Measurements from ENCODE around the gene PLCB1. TPM values are rescaled to one million over a fixed set of nuclear protein-coding genes. Genes with fewer than 3 reads are reported as not detected.

The PLCB1 gene
- total and polyA plus RNA-seq, 4 donors = 1.6 to 43.8 (median 6.1) TPM

- H3K4me1 ChIP-seq (ENCODE audit: control insufficient read depth in 5 of 5, insufficient read depth in 5 of 5, low read length in 5 of 5) = peaks cover 0 to 8% (median 2%) of the 10 kb centered on the region in 5 donors
- no peak overlapping the region for H3K9ac ChIP-seq (ENCODE audit: insufficient read depth in 1 of 2, low read length in 2 of 2)
- TF ChIP-seq, protein P1, sequence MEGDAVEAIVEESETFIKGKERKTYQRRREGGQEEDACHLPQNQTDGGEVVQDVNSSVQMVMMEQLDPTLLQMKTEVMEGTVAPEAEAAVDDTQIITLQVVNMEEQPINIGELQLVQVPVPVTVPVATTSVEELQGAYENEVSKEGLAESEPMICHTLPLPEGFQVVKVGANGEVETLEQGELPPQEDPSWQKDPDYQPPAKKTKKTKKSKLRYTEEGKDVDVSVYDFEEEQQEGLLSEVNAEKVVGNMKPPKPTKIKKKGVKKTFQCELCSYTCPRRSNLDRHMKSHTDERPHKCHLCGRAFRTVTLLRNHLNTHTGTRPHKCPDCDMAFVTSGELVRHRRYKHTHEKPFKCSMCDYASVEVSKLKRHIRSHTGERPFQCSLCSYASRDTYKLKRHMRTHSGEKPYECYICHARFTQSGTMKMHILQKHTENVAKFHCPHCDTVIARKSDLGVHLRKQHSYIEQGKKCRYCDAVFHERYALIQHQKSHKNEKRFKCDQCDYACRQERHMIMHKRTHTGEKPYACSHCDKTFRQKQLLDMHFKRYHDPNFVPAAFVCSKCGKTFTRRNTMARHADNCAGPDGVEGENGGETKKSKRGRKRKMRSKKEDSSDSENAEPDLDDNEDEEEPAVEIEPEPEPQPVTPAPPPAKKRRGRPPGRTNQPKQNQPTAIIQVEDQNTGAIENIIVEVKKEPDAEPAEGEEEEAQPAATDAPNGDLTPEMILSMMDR (IDR thresholded peaks at IDR 0.05; ENCODE audit: control extremely low read depth, extremely low read depth) = no peak
- no peaks in the 10 kb centered on the region for H3K9me3 ChIP-seq (ENCODE audit: control insufficient read depth in 4 of 4, insufficient read depth in 3 of 4, low read length in 3 of 4)
- WGBS, 2 donors = 88 to 97% methylated on average over 3 of the region's 3 CpGs
- no peak overlapping the region for H3K27ac ChIP-seq (ENCODE audit: low read depth in 1 of 2, low read length in 1 of 2)
- no peaks in the 10 kb centered on the region for H3K36me3 ChIP-seq (ENCODE audit: control insufficient read depth in 4 of 4, insufficient read depth in 4 of 4, low read length in 4 of 4)
- H3K4me3 ChIP-seq = no peak overlapping the region
- H3K27me3 ChIP-seq (ENCODE audit: control insufficient read depth in 3 of 3, insufficient read depth in 3 of 3, low read length in 2 of 3) = no peaks in the 10 kb centered on the region
- DNase-seq (no peak), ATAC-seq (ENCODE audit: insufficient read depth, low FRiP score) (no peak)
These were observed 95.2 kb downstream of the PLCB1 start for GRCh38 chr20:8227293-8227692.

GRCh38 chr20:8228315-8228714 is 96.2 kb downstream of the PLCB1 start:
- DNase-seq (no peak), ATAC-seq (ENCODE audit: insufficient read depth, low FRiP score) (no peak)
- H3K36me3 ChIP-seq (ENCODE audit: control insufficient read depth in 4 of 4, insufficient read depth in 4 of 4, low read length in 4 of 4) = no peaks in the 10 kb centered on the region
- no peaks in the 10 kb centered on the region for H3K9me3 ChIP-seq (ENCODE audit: control insufficient read depth in 4 of 4, insufficient read depth in 3 of 4, low read length in 3 of 4)
- H3K27ac ChIP-seq (ENCODE audit: low read depth in 1 of 2, low read length in 1 of 2) = no peak overlapping the region
- TF ChIP-seq, protein P1 (IDR thresholded peaks at IDR 0.05; ENCODE audit: control extremely low read depth, extremely low read depth) = no peak
- no peak overlapping the region for H3K9ac ChIP-seq (ENCODE audit: insufficient read depth in 1 of 2, low read length in 2 of 2)
- H3K27me3 ChIP-seq (ENCODE audit: control insufficient read depth in 3 of 3, insufficient read depth in 3 of 3, low read length in 2 of 3) = no peaks in the 10 kb centered on the region
- WGBS, 2 donors = 79 to 91% methylated on average over 3 of the region's 3 CpGs
- H3K4me3 ChIP-seq = no peak overlapping the region
- peaks cover 0 to 8% (median 2%) of the 10 kb centered on the region in 5 donors for H3K4me1 ChIP-seq (ENCODE audit: control insufficient read depth in 5 of 5, insufficient read depth in 5 of 5, low read length in 5 of 5)

DNA sequence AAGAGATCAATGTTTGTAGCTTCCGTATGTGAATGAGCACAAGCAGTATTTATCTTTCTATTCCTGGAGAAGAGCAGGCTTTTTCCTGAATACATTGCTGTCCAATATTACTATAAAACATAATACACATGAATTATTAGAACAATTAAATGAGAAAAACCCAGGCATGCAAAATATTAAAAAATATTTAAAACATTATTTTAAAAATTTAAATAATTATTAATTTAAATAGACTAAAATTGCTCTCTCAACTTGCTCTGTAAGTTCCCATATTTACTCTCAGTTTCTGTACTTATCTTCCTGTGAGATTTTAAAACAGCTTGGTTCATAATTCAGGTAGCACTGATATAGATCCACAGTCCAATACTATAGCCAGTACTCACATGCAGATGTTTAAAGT is 97.0 kb downstream of the PLCB1 start:
- DNase-seq (no peak), ATAC-seq (ENCODE audit: insufficient read depth, low FRiP score) (no peak)
- Histone ChIP-seq H3K9ac (ENCODE audit: insufficient read depth in 1 of 2, low read length in 2 of 2) (no peak overlapping the region), H3K27me3 (ENCODE audit: control insufficient read depth in 3 of 3, insufficient read depth in 3 of 3, low read length in 2 of 3) (no peaks in the 10 kb centered on the region), H3K4me1 (ENCODE audit: control insufficient read depth in 5 of 5, insufficient read depth in 5 of 5, low read length in 5 of 5) (peaks cover 0 to 12% (median 0%) of the 10 kb centered on the region in 5 donors), H3K4me3 (no peak overlapping the region), H3K27ac (ENCODE audit: low read depth in 1 of 2, low read length in 1 of 2) (no peak overlapping the region), H3K9me3 (ENCODE audit: control insufficient read depth in 4 of 4, insufficient read depth in 3 of 4, low read length in 3 of 4) (no peaks in the 10 kb centered on the region), H3K36me3 (ENCODE audit: control insufficient read depth in 4 of 4, insufficient read depth in 4 of 4, low read length in 4 of 4) (no peaks in the 10 kb centered on the region)
- TF ChIP-seq, protein P1 (IDR thresholded peaks at IDR 0.05; ENCODE audit: control extremely low read depth, extremely low read depth) = no peak
- WGBS, 2 donors = 76 to 83% methylated on average over 1 of the region's 1 CpG

GRCh38 chr20:8231038-8231437 is 99.0 kb downstream of the PLCB1 start:
- ATAC-seq (ENCODE audit: insufficient read depth, low FRiP score) (no peak), DNase-seq (no peak)
- TF ChIP-seq, protein P1 (IDR thresholded peaks at IDR 0.05; ENCODE audit: control extremely low read depth, extremely low read depth) = no peak

More at GRCh38 chr20:8231038-8231437, 99.0 kb downstream of the PLCB1 start:
- Histone ChIP-seq H3K9ac (ENCODE audit: insufficient read depth in 1 of 2, low read length in 2 of 2) (no peak overlapping the region), H3K36me3 (ENCODE audit: control insufficient read depth in 4 of 4, insufficient read depth in 4 of 4, low read length in 4 of 4) (no peaks in the 10 kb centered on the region), H3K9me3 (ENCODE audit: control insufficient read depth in 4 of 4, insufficient read depth in 3 of 4, low read length in 3 of 4) (no peaks in the 10 kb centered on the region), H3K27ac (ENCODE audit: low read depth in 1 of 2, low read length in 1 of 2) (no peak overlapping the region), H3K4me3 (no peak overlapping the region), H3K27me3 (ENCODE audit: control insufficient read depth in 3 of 3, insufficient read depth in 3 of 3, low read length in 2 of 3) (no peaks in the 10 kb centered on the region), H3K4me1 (ENCODE audit: control insufficient read depth in 5 of 5, insufficient read depth in 5 of 5, low read length in 5 of 5) (peaks cover 0 to 17% (median 2%) of the 10 kb centered on the region in 5 donors)
